Coronary artery (tissue), 2 donors: ENCODE results near the gene HSPBAP1.
"Not testable (repeated sequence)": the region's sequence is repeated elsewhere in the genome, so short reads cannot be mapped to it uniquely, and the experiment has no call there.

Source experiments
- DNase-seq: peaks from one replicate; pipeline ENCODE4 v3.0.0-alpha.2; 2017; ENCODE audit warnings: low spot score
- H3K27ac ChIP-seq, 2 donors: fragments of 200-600 bp; sonication (generic); one replicate each; pipeline ENCODE4 v1.5.1; 2016 to 2019
- H3K4me3 ChIP-seq: fragments of 200-600 bp; sonication (generic); 2 replicates; pipeline ENCODE4 v1.5.1; 2016; ENCODE audit warnings: mild to moderate bottlenecking, moderate library complexity
- CTCF ChIP-seq: fragments of 200-600 bp; sonication (generic); IDR thresholded peaks from one replicate; pipeline ENCODE4 v1.5.1; 2019; ENCODE audit warnings: antibody characterized with exemption

HSPBAP1 gene

GRCh38 chr3:122743581-122744120 is 50.0 kb downstream of the HSPBAP1 start:
- TF ChIP-seq CTCF, result no peak
- Histone ChIP-seq H3K4me3 (no peak overlapping the region), H3K27ac (no peak overlapping the region)
- DNase-seq, result no peak

GRCh38 chr3:122742234-122742633 is 51.4 kb downstream of the HSPBAP1 start:
- TF ChIP-seq CTCF, result no peak
- H3K4me3 ChIP-seq, result no peak overlapping the region
- DNase-seq, result no peak
- no peak overlapping the region for H3K27ac ChIP-seq

- no peak for TF ChIP-seq CTCF
- H3K27ac ChIP-seq, result no peak overlapping the region
- H3K4me3 ChIP-seq, result no peak overlapping the region
- no peak for DNase-seq
Measured at GRCh38 chr3:122739172-122739571, 54.5 kb downstream of the HSPBAP1 start.

GRCh38 chr3:122732682-122733525 is 60.7 kb downstream of the HSPBAP1 start:
- not testable (repeated sequence) for DNase-seq, H3K4me3 ChIP-seq

GRCh38 chr3:122730240-122730639 is 63.4 kb downstream of the HSPBAP1 start:
- Histone ChIP-seq H3K27ac (no peak overlapping the region), H3K4me3 (no peak overlapping the region)
- TF ChIP-seq CTCF, result no peak
- no peak for DNase-seq

More at GRCh38 chr3:122732682-122733525, 60.7 kb downstream of the HSPBAP1 start:
- H3K27ac ChIP-seq, result not testable (repeated sequence)

- no peak for TF ChIP-seq CTCF
- H3K4me3 ChIP-seq, result no peak overlapping the region
- H3K27ac ChIP-seq, result no peak overlapping the region
- DNase-seq, result no peak
Measured at GRCh38 chr3:122728756-122729514, 64.7 kb downstream of the HSPBAP1 start.

- TF ChIP-seq CTCF, result no peak
- no peak overlapping the region for H3K4me3 ChIP-seq
- DNase-seq, result no peak
- H3K27ac ChIP-seq, result no peak overlapping the region
Measured at GRCh38 chr3:122728186-122728585, 65.4 kb downstream of the HSPBAP1 start.
